Smooth muscle cell of the coronary artery (primary cell): ENCODE data around the gene CCDC78. TPM values are rescaled to one million over a fixed set of nuclear protein-coding genes. Genes with fewer than 3 reads are reported as not detected.

Source experiments
- total RNA-seq: library from RNA; depleted of rRNA; stranded (reverse); fragments of >200 nt; gene quantifications from 2 replicates; pipeline ENCODE4 v1.2.3, GENCODE V29; 2014; ENCODE audit warnings: low replicate concordance

CCDC78 gene
- total RNA-seq, result 0.82 and 0.98 TPM in 2 replicates

GRCh38 chr16:726438-727290 lies at the start of gene CCDC78, which contains the start of gene HAGHL:
Gene CCDC78 (minus strand): TSS chr16:726443. CDS start chr16:726367, 76 bp downstream.
Gene HAGHL (plus strand): TSS chr16:727106. CDS start chr16:727510, 404 bp downstream.

GRCh38 chr16:760545-761343 lies 34.5 kb upstream of the CCDC78 start, which contains the start of gene MSLN:
Gene MSLN (plus strand): TSS chr16:760734. CDS start chr16:762681, 1,947 bp downstream.

GRCh38 chr16:740764-741505 lies 14.7 kb upstream of the CCDC78 start, which contains the start of gene CIAO3:
Gene CIAO3 (minus strand): TSS chr16:740997. CDS start chr16:740985, 12 bp downstream.

GRCh38 chr16:720990-721764 lies 5.1 kb downstream of the CCDC78 start, which contains the start of gene ANTKMT:
Gene ANTKMT (plus strand): TSS chr16:721146. CDS start chr16:721275, 129 bp downstream.

GRCh38 chr16:714558-715476 lies 11.4 kb downstream of the CCDC78 start, which contains the start of gene METRN:
Gene METRN (plus strand): TSS chr16:715118. CDS start chr16:715290, 172 bp downstream.

GRCh38 chr16:705431-706188 lies 20.6 kb downstream of the CCDC78 start, which contains the start of gene FBXL16:
Gene FBXL16 (minus strand): TSS chr16:705801. CDS start chr16:697405, 8,396 bp downstream.

GRCh38 chr16:684071-684794 lies 42.0 kb downstream of the CCDC78 start, which contains the start of gene JMJD8:
Gene JMJD8 (minus strand): TSS chr16:684334. CDS start chr16:684319, 15 bp downstream.

GRCh38 chr16:679814-680624 lies 46.2 kb downstream of the CCDC78 start, which contains the start of gene STUB1:
Gene STUB1 (plus strand): TSS chr16:680410. CDS start chr16:680526, 116 bp downstream.

GRCh38 chr16:674968-675883 lies 51.0 kb downstream of the CCDC78 start, which contains the start of gene RHBDL1:
Gene RHBDL1 (plus strand): TSS chr16:675671. CDS start chr16:675791, 120 bp downstream.

Other genes with a start within 250 kb of the CCDC78 start
- gene CAPN15, start 198.7 kb downstream of the CCDC78 start, total RNA-seq, result 12.8 and 17.1 TPM in 2 replicates
- under 0.01 TPM in 1 of 2 replicates, not detected in the other for gene PRR35, start 166.0 kb downstream of the CCDC78 start, total RNA-seq
- 0.35 and 1.4 TPM in 2 replicates for gene NHLRC4, start 159.4 kb downstream of the CCDC78 start, total RNA-seq
- 18.5 and 19.5 TPM in 2 replicates for gene PIGQ, start 156.5 kb downstream of the CCDC78 start, total RNA-seq
- 8.6 and 9.8 TPM in 2 replicates for gene RAB40C, start 136.4 kb downstream of the CCDC78 start, total RNA-seq
- 0.08 and 0.12 TPM in 2 replicates for gene WFIKKN1, start 95.5 kb downstream of the CCDC78 start, total RNA-seq
- 81.6 and 89.4 TPM in 2 replicates for gene METTL26, start 90.1 kb downstream of the CCDC78 start, total RNA-seq
- gene MCRIP2, start 84.6 kb downstream of the CCDC78 start, total RNA-seq, result 7.8 and 22.2 TPM in 2 replicates
- 7.2 and 9.8 TPM in 2 replicates for gene WDR90, start 77.1 kb downstream of the CCDC78 start, total RNA-seq
- gene RHOT2, start 58.3 kb downstream of the CCDC78 start, total RNA-seq, result 26.1 and 33.7 TPM in 2 replicates
- gene RHBDL1, start 50.8 kb downstream of the CCDC78 start, total RNA-seq, result 0.98 and 6.6 TPM in 2 replicates
- gene STUB1, start 46.0 kb downstream of the CCDC78 start, total RNA-seq, result 152 and 251 TPM in 2 replicates
- 21.8 and 28.3 TPM in 2 replicates for gene JMJD8, start 42.1 kb downstream of the CCDC78 start, total RNA-seq
- gene WDR24, start 36.0 kb downstream of the CCDC78 start, total RNA-seq, result 3.1 and 4.9 TPM in 2 replicates
- 0.08 TPM in 1 of 2 replicates, not detected in the other for gene FBXL16, start 20.6 kb downstream of the CCDC78 start, total RNA-seq
- gene METRN, start 11.3 kb downstream of the CCDC78 start, total RNA-seq, result 95.8 and 102 TPM in 2 replicates
- 8.0 and 27.7 TPM in 2 replicates for gene ANTKMT, start 5.3 kb downstream of the CCDC78 start, total RNA-seq
- gene HAGHL, start 663 bp upstream of the CCDC78 start, total RNA-seq, result 11.2 and 15.9 TPM in 2 replicates
- 24.4 and 28.9 TPM in 2 replicates for gene CIAO3, start 14.6 kb upstream of the CCDC78 start, total RNA-seq
- not detected in 2 replicates for gene MSLN, start 34.3 kb upstream of the CCDC78 start, total RNA-seq
- gene RPUSD1, start 61.9 kb upstream of the CCDC78 start, total RNA-seq, result 10.1 and 16.2 TPM in 2 replicates
- gene CHTF18, start 62.2 kb upstream of the CCDC78 start, total RNA-seq, result 2.8 and 5.6 TPM in 2 replicates
- not detected in 2 replicates for gene GNG13, start 74.3 kb upstream of the CCDC78 start, total RNA-seq
- 10.8 and 15.2 TPM in 2 replicates for gene LMF1, start 244.5 kb upstream of the CCDC78 start, total RNA-seq